ENCODE data around the gene DCXR.
A peak's percentile ranks its signal among the peaks of the same experiment; 100 is the strongest.

DCXR gene

GRCh38 chr17:81998212-81998611, 39.3 kb downstream of the DCXR start:
- DNase-seq (ENCODE audit: low spot score) = no peak

- DNase-seq (ENCODE audit: low spot score) = no peak
Measured at GRCh38 chr17:81996757-81997441, 40.6 kb downstream of the DCXR start.

GRCh38 chr17:81996232-81996756, 41.2 kb downstream of the DCXR start:
- DNase-seq (ENCODE audit: low spot score) = peak; percentile 3

GRCh38 chr17:81995463-81996231, 41.9 kb downstream of the DCXR start:
- peak; percentile 65 for DNase-seq (ENCODE audit: low spot score)

GRCh38 chr17:81994593-81995462, 42.7 kb downstream of the DCXR start:
- DNase-seq (ENCODE audit: low spot score) = no peak

GRCh38 chr17:81993729-81994592, 43.5 kb downstream of the DCXR start:
- DNase-seq (ENCODE audit: low spot score) = peak; percentile 42

GRCh38 chr17:81992306-81993102, 45.0 kb downstream of the DCXR start:
- DNase-seq (ENCODE audit: low spot score) = peak; percentile 64

DNA sequence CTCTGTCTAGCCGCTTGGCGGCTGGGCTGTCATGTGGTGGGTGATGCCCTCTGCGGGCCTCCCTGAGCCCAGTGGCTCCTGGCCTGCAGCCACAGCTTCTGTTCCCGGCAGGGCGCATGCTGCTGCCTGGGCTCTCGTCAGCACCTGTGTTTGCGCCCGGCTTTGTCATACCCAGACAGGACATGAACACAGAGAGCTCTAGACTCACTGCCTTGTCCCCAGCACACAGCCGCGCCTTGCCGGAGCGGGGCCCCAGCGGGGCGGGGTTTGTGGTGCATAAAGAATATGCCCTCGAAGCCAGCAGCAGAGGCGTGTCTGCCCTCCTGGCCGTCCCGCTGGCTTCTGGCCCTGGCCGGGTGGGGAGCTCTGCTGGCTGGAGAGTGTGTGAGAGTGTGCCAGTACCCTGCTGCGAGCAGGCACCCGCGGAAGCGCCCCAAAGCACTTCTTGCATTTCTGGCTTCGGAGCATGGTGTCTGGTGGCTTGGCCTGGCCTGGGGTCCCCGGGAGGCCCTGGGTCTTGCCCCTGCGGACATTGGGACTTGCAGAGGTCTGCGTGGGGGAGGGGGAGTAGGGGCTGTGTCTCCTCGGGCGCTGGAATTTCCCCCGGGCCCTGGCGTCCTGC, 45.7 kb downstream of the DCXR start:
- DNase-seq (ENCODE audit: low spot score) = peak; percentile 84

- no peak for DNase-seq (ENCODE audit: low spot score)
Measured at GRCh38 chr17:81990836-81991683, 46.4 kb downstream of the DCXR start.

GRCh38 chr17:81987161-81987770, 50.2 kb downstream of the DCXR start:
- DNase-seq (ENCODE audit: low spot score) = no peak

DNA sequence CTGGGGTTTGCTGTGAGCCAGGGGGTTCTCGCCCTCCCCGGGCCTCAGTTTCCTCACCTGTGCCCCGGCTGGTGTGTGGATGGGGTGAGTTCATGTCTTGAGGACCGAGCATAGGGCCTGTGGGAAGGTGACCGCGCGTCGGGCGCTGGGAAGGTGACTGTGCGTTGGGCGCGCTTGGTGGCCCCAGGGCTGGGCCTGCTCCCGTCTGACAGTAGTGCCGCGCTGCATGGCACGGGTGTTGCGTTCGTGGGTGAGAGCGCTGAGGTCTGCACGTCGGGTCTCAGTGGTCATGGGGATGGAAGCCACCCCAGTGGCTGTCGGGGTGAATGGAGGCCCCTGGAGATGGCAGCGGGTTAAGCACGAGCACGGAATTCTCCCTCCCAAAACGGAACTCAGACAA, 50.9 kb downstream of the DCXR start:
- DNase-seq (ENCODE audit: low spot score) = no peak
